GM18873 (cell line): ENCODE results near the gene CST2.
"Not testable (repeated sequence)": the region's sequence is repeated elsewhere in the genome, so short reads cannot be mapped to it uniquely, and the experiment has no call there.

ENCODE experiments used
- ATAC-seq: cut with Tn5 transposase; IDR thresholded peaks from one replicate; pipeline ENCODE4 v1.9.1; 2021; ENCODE audit warnings: mild to moderate bottlenecking, moderate library complexity, moderate number of reproducible peaks; ENCODE audit not compliant: unreplicated experiment, low FRiP score

The CST2 gene, protein sequence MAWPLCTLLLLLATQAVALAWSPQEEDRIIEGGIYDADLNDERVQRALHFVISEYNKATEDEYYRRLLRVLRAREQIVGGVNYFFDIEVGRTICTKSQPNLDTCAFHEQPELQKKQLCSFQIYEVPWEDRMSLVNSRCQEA

DNA sequence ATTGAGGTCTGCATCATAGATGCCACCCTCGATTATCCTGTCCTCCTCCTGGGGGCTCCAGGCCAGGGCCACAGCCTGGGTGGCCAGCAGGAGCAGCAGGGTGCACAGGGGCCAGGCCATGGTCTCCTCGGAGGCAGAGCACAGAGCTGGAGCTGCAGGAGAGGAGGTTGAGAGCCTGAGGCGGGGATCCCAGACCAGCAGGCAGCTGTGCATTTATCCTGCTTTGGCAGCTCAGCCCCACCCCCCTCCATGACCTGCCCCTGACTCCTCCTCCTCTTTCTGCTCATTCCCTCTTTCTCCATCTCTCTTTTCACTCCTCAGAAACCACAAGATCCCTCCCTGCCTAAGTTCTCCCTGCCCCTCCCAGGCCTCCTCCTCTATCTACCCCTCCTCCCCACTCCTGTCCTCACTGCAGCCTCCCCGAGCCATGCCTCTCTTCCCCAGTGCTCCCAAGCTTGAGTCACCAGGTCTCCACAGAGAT is at the start of gene CST2:
TSS of gene CST2 (minus strand) at position 189 of the 481 bp plus-strand sequence. CDS start at position 120, 69 bp downstream.
- no peak for ATAC-seq

DNA sequence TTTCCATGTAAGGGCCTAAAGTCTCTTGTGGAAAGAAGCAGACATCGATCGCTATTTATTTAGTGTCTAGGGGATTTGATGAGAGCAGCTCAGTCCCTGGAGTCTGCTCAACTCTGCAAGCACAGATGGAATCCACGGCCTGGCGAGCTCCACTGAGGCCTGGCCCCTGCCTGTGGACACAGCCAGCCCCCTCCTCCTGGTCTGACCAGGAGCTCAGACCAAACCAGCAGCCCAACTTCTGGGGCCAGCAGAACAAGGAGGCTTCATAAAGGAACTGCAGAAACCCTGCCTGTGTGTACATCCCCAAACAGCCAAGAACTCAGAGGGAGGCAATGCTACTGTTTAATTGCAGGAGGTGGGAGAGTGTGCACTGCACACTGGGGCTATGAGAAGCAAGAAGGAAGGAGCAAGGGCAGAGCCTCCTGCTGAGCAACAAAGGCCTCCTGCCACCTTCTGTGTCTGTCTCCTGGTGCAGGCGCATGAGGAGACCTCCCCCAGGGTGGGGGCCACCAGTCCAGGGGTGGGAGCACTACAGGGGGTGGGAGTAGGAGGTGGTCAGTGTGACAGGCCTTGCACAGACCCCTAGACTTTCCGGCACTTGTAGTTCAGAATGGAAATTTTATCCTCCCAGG is 49.2 kb upstream of the CST2 start:
- ATAC-seq = no peak

DNA sequence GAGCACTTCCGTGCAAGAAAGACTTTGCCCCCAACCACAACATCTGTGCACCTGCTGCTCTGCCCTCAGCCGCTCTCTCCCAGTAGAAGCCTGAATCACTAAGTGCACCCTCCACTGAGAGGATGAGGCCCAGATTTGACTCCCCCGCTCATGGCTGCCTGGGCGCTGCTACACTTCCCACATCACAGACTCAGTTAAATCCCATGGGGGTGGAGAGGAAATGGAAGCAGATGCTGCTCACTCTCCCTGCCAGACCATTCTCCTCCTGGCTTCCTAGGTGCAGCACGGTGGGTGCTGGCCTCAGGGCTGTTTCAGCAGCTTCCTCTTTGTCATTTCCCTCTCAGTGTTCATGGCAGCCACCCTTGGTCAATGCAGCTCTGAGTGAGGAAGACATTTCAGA is 48.2 kb upstream of the CST2 start:
- ATAC-seq = no peak

DNA sequence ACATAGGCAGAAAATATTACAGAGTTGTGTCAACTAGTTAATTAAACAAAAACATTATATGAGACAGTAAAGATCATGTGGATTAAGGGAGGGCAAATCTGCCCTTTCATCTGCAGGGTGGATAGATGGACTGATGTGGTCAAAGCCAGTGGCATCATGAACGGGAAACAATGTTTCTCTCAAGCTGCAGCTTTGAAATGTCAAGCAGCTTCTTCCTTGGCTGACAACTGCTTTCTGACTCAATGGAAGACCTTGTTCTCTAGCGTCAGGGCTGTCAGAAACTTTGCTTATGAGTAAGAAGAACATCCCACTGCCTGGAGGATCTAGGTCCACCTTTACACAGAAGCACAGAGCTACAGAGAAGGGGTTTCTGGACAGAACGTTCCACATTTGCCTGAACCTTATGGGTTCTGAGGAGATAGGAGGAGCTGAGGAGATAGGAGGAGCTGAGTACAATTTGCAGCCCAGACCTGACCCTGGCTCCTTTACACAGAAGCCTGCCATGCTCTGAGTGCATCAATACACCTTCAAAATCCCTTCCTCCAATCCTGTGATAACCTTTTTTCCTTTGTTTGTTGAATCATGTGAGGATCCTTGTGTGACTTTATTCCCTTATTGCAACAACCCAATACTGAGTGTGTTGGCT is 47.0 kb upstream of the CST2 start:
- ATAC-seq = no peak

DNA sequence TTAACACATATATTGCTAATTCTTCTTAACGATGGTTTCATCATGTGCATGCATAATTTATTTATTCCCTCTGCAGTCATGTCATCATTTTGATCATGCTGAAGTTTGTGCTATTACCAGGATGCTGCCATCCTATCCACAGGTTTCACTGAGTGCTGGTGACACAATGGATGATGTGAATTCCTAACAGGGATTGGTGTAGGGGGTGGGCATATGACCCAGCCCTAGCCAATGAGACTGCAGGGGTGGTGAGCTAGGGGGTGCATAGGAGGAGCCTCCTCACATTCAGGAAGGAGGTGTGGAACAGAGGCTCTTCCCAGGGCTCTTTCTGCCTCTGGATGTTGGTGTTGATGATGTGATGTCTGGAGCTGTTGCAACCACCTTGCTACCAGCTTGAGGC is 45.5 kb upstream of the CST2 start:
- ATAC-seq = no peak

DNA sequence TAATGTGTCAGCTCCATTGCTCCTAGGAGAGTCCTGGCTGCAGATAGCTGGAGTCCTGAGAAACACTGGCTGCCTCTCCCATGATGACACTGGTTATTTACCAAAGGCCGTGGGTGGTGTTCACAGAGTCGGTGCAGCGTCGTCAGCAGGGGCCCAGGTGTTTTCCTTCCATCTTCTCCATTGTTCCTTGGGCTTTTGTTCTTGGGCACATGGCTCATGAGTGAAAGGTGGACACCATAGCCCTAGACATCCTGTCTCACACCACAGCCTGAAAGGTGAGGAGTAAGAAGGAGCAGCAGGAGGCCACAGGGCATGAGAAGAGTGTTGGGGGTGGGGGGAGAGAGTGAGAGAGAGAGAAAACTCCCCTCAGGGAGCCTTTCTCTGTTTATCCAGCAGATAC is 43.9 kb upstream of the CST2 start:
- no peak for ATAC-seq

DNA sequence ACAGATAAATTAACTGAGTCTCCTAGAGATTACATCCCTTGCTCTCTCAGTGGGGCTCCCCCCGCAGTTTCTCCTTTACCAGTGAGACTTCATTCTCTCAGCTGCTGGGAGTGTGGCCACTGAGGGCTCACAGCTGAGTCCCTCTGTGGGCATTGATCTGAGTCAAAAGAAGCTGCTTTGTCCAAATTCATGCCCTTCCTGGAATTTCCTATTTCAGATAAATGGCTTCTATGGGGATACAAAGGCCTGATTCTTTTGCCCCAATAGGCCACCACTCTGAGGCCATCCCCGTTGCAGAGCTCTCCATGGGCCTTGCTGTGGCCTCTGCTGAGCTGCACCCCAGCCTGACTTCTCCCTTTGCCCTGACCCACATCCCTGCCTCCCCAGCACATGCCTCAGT is 43.0 kb upstream of the CST2 start:
- ATAC-seq = no peak

DNA sequence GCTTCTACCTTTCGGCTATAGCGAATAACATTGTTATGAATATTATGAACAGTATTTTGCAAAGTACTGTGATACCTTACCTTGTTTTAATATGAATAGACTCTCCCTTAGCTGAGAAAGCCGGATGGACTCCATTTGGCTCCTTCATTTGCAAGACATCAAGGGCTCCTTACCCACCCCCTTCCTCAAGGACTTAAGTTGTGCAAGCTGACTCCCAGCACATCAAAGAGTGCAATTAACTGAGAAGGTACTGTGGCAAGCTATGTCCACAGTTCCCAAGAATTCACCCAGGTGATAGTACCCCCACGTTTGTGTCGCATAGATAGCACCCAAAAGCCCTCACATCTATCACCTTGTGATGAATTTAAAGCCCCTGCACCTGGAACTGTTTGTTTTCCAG is 41.8 kb upstream of the CST2 start:
- ATAC-seq = no peak

DNA sequence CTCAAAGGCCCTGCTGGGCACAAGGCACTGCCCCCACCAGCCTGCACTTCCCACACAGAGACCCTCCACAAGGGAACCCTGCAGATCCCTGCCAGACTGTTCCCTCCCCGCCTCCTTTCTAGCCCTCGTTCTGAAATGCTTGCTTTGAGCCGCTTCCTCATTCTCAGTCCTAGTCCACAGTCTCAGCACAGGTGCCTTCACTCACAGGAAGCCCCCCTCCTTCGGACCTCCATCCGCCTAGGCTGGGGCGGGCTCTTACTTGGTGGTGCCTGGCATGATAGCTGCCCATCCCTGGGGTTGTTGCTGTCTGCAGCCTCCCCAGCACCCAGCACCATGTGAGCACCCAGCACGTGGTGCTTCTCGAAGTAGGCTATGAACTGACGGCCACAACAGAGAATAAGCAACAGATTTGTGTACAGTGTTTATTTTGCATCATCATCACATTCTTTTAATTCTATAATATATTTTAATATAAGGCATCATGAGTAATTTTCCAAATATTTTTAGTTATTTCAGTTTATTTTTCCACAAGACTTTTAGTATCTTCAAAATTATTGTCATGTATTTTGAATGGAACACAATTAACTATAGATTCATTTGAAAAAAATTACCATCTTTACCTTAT is 40.7 kb upstream of the CST2 start:
- no peak for ATAC-seq

DNA sequence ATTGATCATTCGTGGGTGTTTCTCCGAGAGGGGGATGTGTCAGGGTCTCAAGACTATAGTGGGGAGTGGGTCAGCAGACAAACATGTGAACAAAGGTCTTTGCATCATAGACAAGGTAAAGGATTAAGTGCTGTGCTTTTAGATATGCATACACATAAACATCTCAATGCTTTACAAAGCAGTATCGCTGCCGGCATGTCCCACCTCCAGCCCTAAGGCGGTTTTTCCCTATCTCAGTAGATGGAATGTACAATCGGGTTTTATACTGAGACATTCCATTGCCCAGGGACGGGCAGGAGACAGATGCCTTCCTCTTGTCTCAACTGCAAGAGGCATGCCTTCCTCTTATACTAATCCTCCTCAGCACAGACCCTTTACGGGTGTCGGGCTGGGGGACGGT is 34.2 kb upstream of the CST2 start:
- ATAC-seq = not testable (repeated sequence)

DNA sequence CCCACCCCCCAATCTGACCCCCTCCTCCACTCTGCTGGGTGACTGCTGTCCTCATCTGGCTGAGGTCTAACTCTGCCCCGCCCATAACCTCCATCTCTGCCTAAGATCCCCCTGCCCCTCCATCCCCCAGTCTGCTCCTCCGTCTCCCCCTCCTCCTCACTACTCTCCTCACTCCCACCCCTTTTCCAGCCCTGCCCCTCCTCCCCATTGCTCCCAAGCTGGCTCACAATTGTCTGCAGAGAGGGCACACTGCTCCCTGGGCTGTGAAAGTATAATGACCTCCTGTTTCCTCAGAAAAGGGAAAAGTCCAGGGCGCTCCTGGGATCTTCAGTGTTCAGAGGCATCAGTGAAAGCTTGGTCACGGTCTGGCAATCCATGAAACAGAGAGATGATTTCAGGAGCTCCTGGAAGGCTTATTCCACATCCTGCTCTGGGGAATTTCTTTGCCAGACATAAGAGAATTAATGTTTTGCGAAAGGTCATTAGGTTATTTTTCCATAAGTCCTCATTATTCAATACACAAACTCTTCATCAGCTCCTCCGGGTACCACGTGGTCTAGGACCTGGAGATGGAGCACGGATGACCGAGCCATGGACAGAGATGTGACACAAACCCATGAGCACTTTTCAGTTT is 31.6 kb upstream of the CST2 start:
- ATAC-seq = no peak

DNA sequence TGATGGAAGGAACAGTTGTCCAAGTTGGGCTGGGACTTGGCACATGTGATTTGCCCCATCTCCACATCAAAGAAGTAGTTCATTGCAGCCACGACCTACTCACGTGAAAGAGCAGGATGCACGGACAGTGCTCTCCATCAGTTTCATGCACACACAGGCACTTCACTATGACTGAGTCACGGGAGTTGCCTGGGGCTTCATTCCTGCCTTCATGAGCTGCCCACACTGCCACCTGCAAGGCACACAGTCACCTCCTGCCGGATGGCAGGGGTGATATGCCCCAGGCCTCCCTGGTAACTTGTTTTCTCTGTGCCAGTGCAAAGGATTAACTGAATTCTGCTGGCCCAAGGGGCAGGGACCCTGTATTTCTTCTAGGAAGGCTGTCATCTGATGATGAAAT is 30.2 kb upstream of the CST2 start:
- no peak for ATAC-seq

DNA sequence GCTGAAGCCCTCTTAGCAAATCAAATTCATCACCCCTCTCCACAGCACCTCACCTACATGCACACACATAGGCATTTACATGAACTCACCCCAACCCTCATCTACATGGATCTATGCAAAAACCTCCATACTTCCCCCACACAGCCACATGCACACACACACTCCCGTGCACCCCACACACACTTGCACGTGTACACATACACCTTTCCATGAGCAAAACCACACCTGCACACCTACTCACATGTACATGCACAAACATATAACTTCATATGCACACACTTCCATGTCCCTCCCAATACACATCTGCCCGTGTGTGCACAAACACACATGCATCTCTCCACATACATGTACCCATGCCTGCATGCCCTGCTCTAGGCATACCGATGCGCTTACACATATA is 29.7 kb upstream of the CST2 start:
- no peak for ATAC-seq

DNA sequence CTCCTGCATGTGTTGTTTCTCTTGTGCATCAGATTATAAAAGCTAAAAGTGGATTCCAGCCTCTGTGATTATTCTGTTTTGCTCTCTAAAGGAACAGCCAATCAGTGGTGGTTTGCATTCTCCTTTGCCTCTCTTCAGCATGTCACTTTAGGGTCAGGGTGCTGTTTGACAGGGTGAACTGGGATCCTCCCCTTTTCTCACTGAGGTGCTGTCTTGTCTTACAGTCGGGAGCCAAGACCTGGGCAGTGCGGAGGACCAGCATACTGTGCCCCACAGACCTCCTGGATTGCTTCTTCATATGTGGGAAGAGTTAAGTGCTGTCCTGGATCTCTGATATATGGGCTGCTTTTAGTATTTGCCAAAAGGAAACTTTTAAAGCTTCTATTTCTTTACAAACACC is 15.2 kb upstream of the CST2 start:
- ATAC-seq = no peak

DNA sequence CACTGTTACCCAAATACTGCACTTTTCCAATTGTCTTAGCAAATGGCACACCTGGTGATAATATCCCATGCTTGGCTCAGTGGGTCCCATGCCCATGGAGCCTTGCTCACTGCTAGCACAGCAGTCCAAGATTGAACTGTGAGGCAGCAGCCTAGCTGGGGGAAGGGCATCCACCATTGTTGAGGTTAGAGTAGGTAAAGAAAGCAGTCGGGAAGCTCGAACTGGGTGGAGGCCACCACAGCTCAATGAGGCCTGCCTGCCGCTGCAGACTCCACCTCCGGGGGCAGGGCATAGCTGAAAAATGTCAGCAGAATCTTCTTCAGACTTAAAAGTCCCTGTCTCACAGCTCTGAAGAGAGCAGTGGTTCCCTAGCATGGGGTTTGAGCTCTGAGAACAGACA is 9.2 kb upstream of the CST2 start:
- ATAC-seq = no peak

DNA sequence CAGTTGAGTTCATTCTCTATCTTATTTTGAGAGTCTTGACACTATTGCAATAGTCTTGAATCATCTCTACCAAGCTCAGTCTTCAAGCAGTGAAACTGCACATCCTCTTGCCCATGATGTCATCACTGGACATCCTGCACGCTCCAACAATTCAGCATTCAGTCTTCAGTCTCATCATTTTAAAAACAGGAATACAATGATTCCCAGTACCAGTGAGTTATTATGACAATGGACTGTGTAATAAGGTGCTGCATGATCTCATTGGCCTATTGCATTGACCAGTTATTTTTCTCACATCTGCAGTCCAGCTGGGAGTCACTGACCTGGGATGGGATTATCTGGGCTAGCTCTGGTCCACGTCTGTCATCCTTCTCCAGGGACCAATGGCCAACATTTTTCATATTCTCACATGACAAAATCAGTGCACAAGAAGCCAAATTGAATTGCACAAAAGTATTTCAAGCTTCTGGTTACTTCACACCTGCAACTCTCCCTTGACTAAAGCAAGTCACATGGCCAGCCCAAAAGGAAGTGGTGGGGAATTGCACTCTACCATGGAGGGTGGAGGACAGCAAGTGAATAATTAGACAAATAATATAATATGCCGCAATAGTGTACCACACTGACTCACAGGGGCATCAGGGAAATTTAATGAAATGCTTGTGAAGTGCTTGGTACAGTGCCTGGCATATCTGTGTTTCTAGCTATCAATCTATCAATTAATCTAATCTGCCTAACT is 6.4 kb upstream of the CST2 start:
- no peak for ATAC-seq

DNA sequence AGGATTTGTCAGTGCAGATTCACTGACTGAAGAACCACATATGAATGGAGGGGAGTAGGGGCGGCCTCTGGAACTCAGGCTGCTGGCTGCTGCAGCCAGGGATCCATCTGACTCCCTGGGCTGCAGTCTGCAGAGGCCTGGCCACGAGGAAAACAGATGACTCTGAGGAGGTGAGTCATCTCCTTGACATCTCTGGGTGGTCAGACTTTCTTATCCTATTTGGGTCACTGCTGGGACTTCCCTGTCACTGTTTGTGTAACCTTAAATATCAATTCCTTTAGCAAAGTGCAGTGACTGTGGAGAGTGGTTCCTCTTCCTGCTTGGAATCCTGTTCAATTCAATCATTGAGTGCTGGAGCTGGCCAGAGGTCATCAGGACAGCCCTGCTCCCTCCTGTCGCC is 5.4 kb upstream of the CST2 start:
- ATAC-seq = not testable (repeated sequence)

DNA sequence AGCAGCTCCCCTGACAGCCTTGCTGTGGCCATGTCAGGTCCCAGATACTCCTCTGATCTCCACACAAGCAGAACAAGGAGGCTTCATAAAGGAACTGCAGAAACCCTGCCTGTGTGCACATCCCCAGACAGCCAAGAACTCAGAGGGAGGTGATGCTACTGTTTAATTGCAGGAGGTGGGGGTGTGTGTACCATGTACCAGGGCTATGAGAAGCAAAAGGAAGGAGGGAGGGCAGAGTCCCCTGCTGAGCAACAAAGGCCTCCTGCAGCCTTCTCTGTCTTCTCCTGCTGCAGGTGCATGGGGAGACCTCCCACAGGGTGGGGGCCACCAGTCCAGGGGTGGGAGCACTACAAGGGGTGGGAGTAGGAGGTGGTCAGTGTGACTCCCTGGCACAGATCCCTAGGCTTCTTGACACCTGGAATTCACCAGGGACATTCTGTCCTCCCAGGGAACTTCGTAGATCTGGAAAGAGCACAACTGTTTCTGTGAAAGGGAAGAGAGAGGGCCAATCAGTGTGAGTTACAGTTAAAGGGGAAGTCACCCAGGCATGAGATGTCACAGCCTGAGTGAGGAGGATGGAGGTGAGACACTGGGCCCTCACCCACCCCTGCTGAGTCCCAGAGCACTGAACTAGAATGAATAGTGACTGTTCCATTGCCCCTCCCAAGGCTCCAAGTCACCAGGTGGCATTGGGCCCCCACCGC is 2.8 kb downstream of the CST2 start:
- no peak for ATAC-seq

DNA sequence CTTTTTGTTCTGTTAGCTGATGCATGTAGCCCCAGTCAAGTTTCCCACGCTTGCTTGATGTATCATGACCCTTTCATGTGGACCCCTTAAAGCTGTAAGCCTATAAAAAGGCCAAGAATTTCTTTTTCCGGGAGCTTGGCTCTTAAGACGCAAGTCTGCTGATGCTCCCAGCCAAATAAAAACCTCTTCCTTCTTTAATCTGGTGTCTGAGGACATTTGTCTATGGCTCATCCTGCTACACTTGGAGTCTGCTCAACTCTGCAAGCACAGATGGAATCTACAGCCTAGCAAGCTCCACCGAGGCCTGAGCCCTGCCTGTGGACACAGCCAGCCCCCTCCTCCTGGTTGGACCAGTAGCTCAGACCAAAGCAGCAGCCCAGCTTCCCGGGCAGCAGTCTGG is 3.4 kb downstream of the CST2 start:
- ATAC-seq = no peak

DNA sequence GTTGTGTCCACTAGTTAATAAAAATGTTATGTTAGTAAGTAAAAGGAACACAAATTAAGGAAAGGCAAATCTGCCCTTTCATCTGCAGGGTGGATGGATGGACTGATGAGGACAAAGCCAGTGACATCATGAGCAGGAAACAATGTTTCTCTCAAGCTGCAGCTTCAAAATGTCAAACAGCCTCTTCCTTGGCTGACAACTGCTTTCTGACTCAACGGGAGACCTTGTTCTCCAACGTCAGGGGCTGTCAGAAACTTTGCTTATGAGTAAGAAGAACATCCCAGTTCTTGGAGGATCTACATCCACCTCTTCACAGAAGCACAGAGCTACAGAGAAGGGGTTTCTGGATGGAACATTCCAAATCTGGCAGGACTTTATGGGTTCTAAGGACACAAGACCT is 6.0 kb downstream of the CST2 start:
- no peak for ATAC-seq
